K562 (cell line): Measurements from ENCODE around the gene DSTYK. TPM values are rescaled to one million over a fixed set of nuclear protein-coding genes. Genes with fewer than 3 reads are reported as not detected.

Source experiments
- ARID3B ChIP-seq: fragments of 250-450 bp; sonication (Bioruptor Pico); IDR thresholded peaks from 2 replicates; pipeline ENCODE4 v1.4.0; 2020; ENCODE audit warnings: borderline replicate concordance
- CBFB ChIP-seq: sonication (generic); formaldehyde crosslinking; IDR thresholded peaks from 2 replicates; pipeline ENCODE4 v1.4.0; 2020; ENCODE audit warnings: mild to moderate bottlenecking, missing genetic modification reagents
- ELF4 ChIP-seq: fragments of 450-650 bp; formaldehyde crosslinking; IDR thresholded peaks from 2 replicates; pipeline ENCODE4 v1.4.0; 2022; ENCODE audit warnings: missing genetic modification characterization
- ETV6 ChIP-seq, 3 experiments: fragments of 150-350 bp in 1 of 3; sonication (generic) in 1 of 3; formaldehyde crosslinking in 1 of 3; IDR thresholded peaks; 2 replicates each; pipeline versions ENCODE4 v1.6.1 to v1.8.0; 2014 to 2022; ENCODE audit warnings: borderline replicate concordance in 2 of 3, low read depth in 2 of 3, antibody characterized with exemption in 1 of 3, low read length in 1 of 3, mild to moderate bottlenecking in 1 of 3, missing genetic modification reagents in 1 of 3
- EWSR1 ChIP-seq: fragments of 450-650 bp; IDR thresholded peaks from 2 replicates; pipeline ENCODE4 v1.6.1; 2018; ENCODE audit warnings: borderline replicate concordance, mild to moderate bottlenecking, low read depth, moderate library complexity; ENCODE audit not compliant: partially characterized antibody
- GATAD2A ChIP-seq: fragments of 450-650 bp; IDR thresholded peaks from 2 replicates; pipeline ENCODE4 v1.6.1; 2017
- GTF3C2 ChIP-seq: IDR thresholded peaks from 3 replicates; pipeline ENCODE4 v1.6.1; 2011; ENCODE audit warnings: borderline replicate concordance, mild to moderate bottlenecking, moderate library complexity; ENCODE audit not compliant: insufficient read length; ENCODE audit errors: extremely low read depth
- MYC ChIP-seq, 2 experiments: fragments of 250-450 bp in 1 of 2; sonication (Bioruptor Pico) in 1 of 2; IDR thresholded peaks; 2 replicates each; pipeline versions ENCODE4 v1.5.1 to v1.6.1; 2012 to 2021; ENCODE audit warnings: low read depth in 2 of 2, borderline replicate concordance in 1 of 2, improper control_type of control experiment in 1 of 2, low read length in 1 of 2, mild to moderate bottlenecking in 1 of 2, moderate library complexity in 1 of 2
- NFYB ChIP-seq: IDR thresholded peaks from 2 replicates; pipeline ENCODE4 v1.6.1; 2011; ENCODE audit warnings: mild to moderate bottlenecking, moderate library complexity; ENCODE audit not compliant: insufficient read length; ENCODE audit errors: extremely low read depth
- POLR2H ChIP-seq: IDR thresholded peaks from 2 replicates; pipeline ENCODE4 v1.6.1; 2016; ENCODE audit warnings: missing genetic modification characterization, low read depth, mild to moderate bottlenecking, control low read depth, missing compliant biosample characterization, moderate library complexity
- PTTG1 ChIP-seq: fragments of 450-650 bp; IDR thresholded peaks from 2 replicates; pipeline ENCODE4 v1.6.1; 2016; ENCODE audit warnings: low read depth, mild to moderate bottlenecking, missing genetic modification characterization, missing compliant biosample characterization
- SAFB2 ChIP-seq: fragments of 200-400 bp; formaldehyde crosslinking; IDR thresholded peaks from 2 replicates; pipeline ENCODE4 v1.6.1; 2018; ENCODE audit warnings: borderline replicate concordance, low read length, low read depth, moderate library complexity; ENCODE audit not compliant: severe bottlenecking
- SMC3 ChIP-seq: conservative IDR thresholded peaks from 2 replicates; pipeline ENCODE4 v1.6.1; 2011; ENCODE audit warnings: low read depth, low read length, improper control_type of control experiment; ENCODE audit not compliant: insufficient read depth
- ZFX ChIP-seq: sonication (generic); formaldehyde crosslinking; IDR thresholded peaks from 2 replicates; pipeline ENCODE4 v1.8.0; 2022; ENCODE audit warnings: mild to moderate bottlenecking, missing genetic modification reagents, moderate library complexity
- ZNF212 ChIP-seq: fragments of 450-650 bp; formaldehyde crosslinking; IDR thresholded peaks from 2 replicates; pipeline ENCODE4 v1.4.0; 2020; ENCODE audit warnings: mild to moderate bottlenecking
- ZNF232 ChIP-seq: sonication (generic); formaldehyde crosslinking; IDR thresholded peaks from 2 replicates; pipeline ENCODE4 v1.8.0; 2022; ENCODE audit warnings: mild to moderate bottlenecking, missing genetic modification reagents
- ZNF408 ChIP-seq: fragments of 250-450 bp; sonication (Bioruptor Pico); IDR thresholded peaks from 2 replicates; pipeline ENCODE4 v1.4.0; 2020; ENCODE audit warnings: low read depth, mild to moderate bottlenecking, moderate library complexity
- ZNF449 ChIP-seq: fragments of 250-450 bp; sonication (Bioruptor Pico); IDR thresholded peaks from 2 replicates; pipeline ENCODE4 v1.8.0; 2022; ENCODE audit warnings: moderate library complexity, mild to moderate bottlenecking, inconsistent platforms
- polyA plus RNA-seq, 8 experiments: library from polyadenylated mRNA; depleted of rRNA in 4 of 8; stranded (reverse) in 5 of 8; unstranded in 3 of 8; fragments of >200 nt; fragmentation: Nextera tagmentation in 2 of 8; fragmentation: Illumina TruSeq in 1 of 8; extraction: Ambion mirVana in 2 of 8; extraction: Trizol in 1 of 8; gene quantifications; 2 replicates each; pipeline versions ENCODE4 v1.2.1 to v1.2.3, GENCODE V29; 2011 to 2014; ENCODE audit warnings: inconsistent platforms in 1 of 8, missing spikeins in 1 of 8
- total RNA-seq, 7 experiments: library from RNA; depleted of rRNA in 6 of 7; stranded (reverse); fragments of >200 nt in 6 of 7; fragmentation: Illumina TruSeq in 2 of 7; extraction: Trizol in 2 of 7; gene quantifications; 2 replicates each; pipeline versions ENCODE4 v1.2.1 to v1.2.3, GENCODE V29; 2011 to 2021; ENCODE audit warnings: low replicate concordance in 1 of 7
- TF ChIP-seq, protein P1 (sequence below): sonication (generic); formaldehyde crosslinking; IDR thresholded peaks from 2 replicates; pipeline ENCODE4 v1.8.1; 2023; ENCODE audit warnings: mild to moderate bottlenecking, missing genetic modification reagents, moderate library complexity

DSTYK gene
- total and polyA plus RNA-seq, 9 of the 15 experiments (the other 6 are each of a cell fraction or from before 2014, with no cell fraction given): 4.2 to 7.1 (median 6.2) TPM

- no peak for TF ChIP-seq ZFX (CRISPR knock-in tag)
- TF ChIP-seq, protein P1, sequence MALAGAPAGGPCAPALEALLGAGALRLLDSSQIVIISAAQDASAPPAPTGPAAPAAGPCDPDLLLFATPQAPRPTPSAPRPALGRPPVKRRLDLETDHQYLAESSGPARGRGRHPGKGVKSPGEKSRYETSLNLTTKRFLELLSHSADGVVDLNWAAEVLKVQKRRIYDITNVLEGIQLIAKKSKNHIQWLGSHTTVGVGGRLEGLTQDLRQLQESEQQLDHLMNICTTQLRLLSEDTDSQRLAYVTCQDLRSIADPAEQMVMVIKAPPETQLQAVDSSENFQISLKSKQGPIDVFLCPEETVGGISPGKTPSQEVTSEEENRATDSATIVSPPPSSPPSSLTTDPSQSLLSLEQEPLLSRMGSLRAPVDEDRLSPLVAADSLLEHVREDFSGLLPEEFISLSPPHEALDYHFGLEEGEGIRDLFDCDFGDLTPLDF (CRISPR knock-in tag): no peak
- TF ChIP-seq ETV6 (IDR thresholded peaks at IDR 0.05; ENCODE audit: borderline replicate concordance in 1 of 2, low read depth in 2 of 2, low read length in 1 of 2): no peak
- TF ChIP-seq ETV6 (CRISPR knock-in tag; IDR thresholded peaks at IDR 0.05; ENCODE audit: borderline replicate concordance): no peak
- no peak; the same call in 1 of the 2 replicates for TF ChIP-seq GATAD2A
- TF ChIP-seq ARID3B: no peak
- TF ChIP-seq ELF4 (CRISPR knock-in tag): no peak
- no peak for TF ChIP-seq ZNF232 (CRISPR knock-in tag)
- no peak for TF ChIP-seq CBFB
- TF ChIP-seq GTF3C2: no peak
- no peak for TF ChIP-seq NFYB
- no peak for TF ChIP-seq SAFB2
- TF ChIP-seq POLR2H (tag): peak; percentile 74
- TF ChIP-seq MYC (IDR thresholded peaks at IDR 0.05; ENCODE audit: low read depth, low read length): peak; percentile 84
- no peak for TF ChIP-seq MYC (CRISPR knock-in tag; IDR thresholded peaks at IDR 0.05; ENCODE audit: borderline replicate concordance, low read depth)
- no peak for TF ChIP-seq ZNF212 (CRISPR knock-in tag)
- TF ChIP-seq SMC3: no peak
- no peak for TF ChIP-seq EWSR1
- TF ChIP-seq PTTG1 (tag): peak; percentile 70; the same call in 1 of the 2 replicates
- TF ChIP-seq ZNF408 (CRISPR knock-in tag): no peak
- no peak for TF ChIP-seq ZNF449
Observed at GRCh38 chr1:205170532-205171269, 40.8 kb downstream of the DSTYK start (continued).
